Activated CD8-positive, alpha-beta memory T cell treated with anti-CD3 and anti-CD28 coated beads, Interleukin-2, amount 10 ng/mL, durations not matched to agents 7 days and 5 days (primary cell): ENCODE results near the gene FLT3. TPM values are rescaled to one million over a fixed set of nuclear protein-coding genes. Genes with fewer than 3 reads are reported as not detected.
"Not testable (repeated sequence)": the region's sequence is repeated elsewhere in the genome, so short reads cannot be mapped to it uniquely, and the experiment has no call there.

Source experiments
- ATAC-seq: fragments of 150-1000 bp; cut with Tn5 transposase; one replicate; pipeline ENCODE4 v1.10.0; 2021; ENCODE audit warnings: moderate library complexity
- CTCF ChIA-PET: fragments of 350-600 bp; sonication (Branson Sonifier 250); formaldehyde crosslinking; loops from one replicate; lab custom pipeline; 2021; ENCODE audit warnings: antibody characterized with exemption; lab: Charles Lee
- DNase-seq: peaks from one replicate; pipeline ENCODE4 v3.0.0-alpha.2; 2020
- H3K27ac Mint-ChIP-seq: one replicate; pipeline ENCODE4 v1.8.0; 2021; ENCODE audit warnings: mild to moderate bottlenecking, mixed read lengths
- H3K27me3 Mint-ChIP-seq: one replicate; pipeline ENCODE4 v1.8.0; 2021; ENCODE audit warnings: mixed read lengths
- H3K36me3 Mint-ChIP-seq: one replicate; pipeline ENCODE4 v1.8.0; 2021; ENCODE audit warnings: mild to moderate bottlenecking, mixed read lengths
- H3K4me1 Mint-ChIP-seq: one replicate; pipeline ENCODE4 v1.8.0; 2021; ENCODE audit warnings: mixed read lengths
- H3K4me3 Mint-ChIP-seq: one replicate; pipeline ENCODE4 v1.8.0; 2021; ENCODE audit warnings: mild to moderate bottlenecking, moderate library complexity, mixed read lengths
- H3K9me3 Mint-ChIP-seq: one replicate; pipeline ENCODE4 v1.8.0; 2022; ENCODE audit warnings: low read depth, mixed read lengths
- total RNA-seq, 2 experiments: library from RNA; stranded (reverse); gene quantifications; one replicate each; pipeline ENCODE4 v1.2.3, GENCODE V29; 2021

The FLT3 gene
- total RNA-seq, 2 experiments from 2014 or later = not detected

GRCh38 chr13:28047757-28048388 is 52.5 kb downstream of the FLT3 start:
- ATAC-seq (peak; percentile 55), DNase-seq (no peak)
- peaks cover 12% of the 10 kb centered on the region for H3K27me3 Mint-ChIP-seq
- no peak overlapping the region for H3K27ac Mint-ChIP-seq
- no peak overlapping the region for H3K4me3 Mint-ChIP-seq
- H3K4me1 Mint-ChIP-seq = peaks cover 11% of the 10 kb centered on the region
- peaks cover 2% of the 10 kb centered on the region for H3K9me3 Mint-ChIP-seq
- H3K36me3 Mint-ChIP-seq = peaks cover 2% of the 10 kb centered on the region
- CTCF ChIA-PET = no interaction called here

DNA sequence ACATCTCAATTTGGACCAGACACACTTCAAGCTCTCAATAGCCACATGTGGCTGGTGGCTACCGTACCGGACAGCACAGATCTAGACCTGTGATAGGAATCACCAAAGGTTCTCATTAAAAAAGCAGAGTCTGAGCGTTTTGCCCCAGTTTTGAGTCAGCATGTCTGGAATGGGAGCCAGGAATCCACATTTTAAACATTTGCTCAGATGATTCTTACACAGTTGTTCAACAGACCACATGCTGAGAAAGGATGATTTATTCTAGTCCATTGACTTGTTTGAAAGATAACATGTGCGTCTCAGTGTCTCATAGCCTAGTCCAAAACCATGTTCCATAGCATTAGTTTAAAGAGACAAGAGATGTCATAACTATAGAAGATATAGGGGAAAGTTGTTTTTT is 53.4 kb downstream of the FLT3 start:
- Mint-ChIP-seq H3K36me3 (peaks cover 2% of the 10 kb centered on the region), H3K27me3 (peaks cover 14% of the 10 kb centered on the region), H3K4me3 (no peak overlapping the region), H3K9me3 (peaks cover 2% of the 10 kb centered on the region), H3K27ac (no peak overlapping the region), H3K4me1 (peaks cover 11% of the 10 kb centered on the region)
- CTCF ChIA-PET = no interaction called here
- no peak for ATAC-seq
- no peak for DNase-seq

DNA sequence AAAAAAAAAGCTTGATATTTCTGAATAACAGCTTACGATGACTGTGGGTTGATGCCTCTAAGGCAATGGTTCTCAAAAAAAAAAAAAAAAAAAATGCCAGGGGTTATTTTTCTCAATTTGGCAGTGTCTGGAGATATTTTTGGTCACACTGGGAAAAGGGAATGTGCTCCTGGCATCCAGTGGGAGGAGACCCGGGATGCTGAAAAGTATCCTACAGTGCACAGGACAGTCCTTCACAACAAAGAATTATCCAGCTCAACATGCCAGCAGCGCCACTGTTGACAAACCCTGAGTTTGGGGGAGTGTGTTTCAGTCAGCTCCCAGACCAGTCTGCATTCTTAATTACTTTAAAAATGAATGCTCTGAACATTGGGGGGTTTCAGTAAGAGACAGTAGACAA is 54.5 kb downstream of the FLT3 start:
- ATAC-seq (no peak), DNase-seq (no peak)
- Mint-ChIP-seq H3K4me1 (peaks cover 11% of the 10 kb centered on the region), H3K36me3 (peaks cover 2% of the 10 kb centered on the region), H3K27ac (no peak overlapping the region), H3K27me3 (peaks cover 18% of the 10 kb centered on the region), H3K4me3 (no peak overlapping the region), H3K9me3 (peaks cover 2% of the 10 kb centered on the region)
- CTCF ChIA-PET = interaction anchor here (0.6 to 1.2 kb wide), 2 partner anchors 10 to 209 kb away, joined by 3 read pairs; no protein-coding TSS in a partner anchor

GRCh38 chr13:28044608-28045007 is 55.8 kb downstream of the FLT3 start:
- Mint-ChIP-seq H3K27me3 (peaks cover 18% of the 10 kb centered on the region), H3K27ac (no peak overlapping the region), H3K4me1 (peaks cover 11% of the 10 kb centered on the region), H3K9me3 (peaks cover 2% of the 10 kb centered on the region), H3K4me3 (no peak overlapping the region), H3K36me3 (peaks cover 2% of the 10 kb centered on the region)
- ATAC-seq = no peak
- CTCF ChIA-PET = interaction anchor here (0.6 kb wide), 1 partner anchor 541 kb away, joined by 3 read pairs; no protein-coding TSS in a partner anchor
- no peak for DNase-seq

DNA sequence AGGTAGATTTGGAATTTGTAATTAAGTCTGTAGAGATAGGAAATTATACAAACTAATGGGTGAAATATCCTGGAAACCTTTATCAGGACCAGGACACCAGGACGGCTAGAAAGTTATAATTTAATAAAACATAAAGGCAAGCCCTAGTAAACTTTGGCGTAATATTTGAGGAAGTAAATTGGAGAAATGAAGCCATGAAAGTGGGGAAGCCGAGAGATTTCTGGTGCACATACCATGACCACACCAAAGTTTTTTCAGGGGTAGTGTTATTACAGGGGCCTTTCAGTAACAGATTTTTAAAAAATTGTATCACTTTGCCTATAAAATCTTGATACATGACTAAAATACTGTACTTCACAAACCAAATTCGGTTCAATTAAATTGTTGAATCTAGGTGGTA is 57.2 kb downstream of the FLT3 start:
- CTCF ChIA-PET = no interaction called here
- Mint-ChIP-seq H3K4me3 (no peak overlapping the region), H3K27ac (no peak overlapping the region), H3K9me3 (peaks cover 2% of the 10 kb centered on the region), H3K27me3 (peaks cover 21% of the 10 kb centered on the region), H3K4me1 (peaks cover 8% of the 10 kb centered on the region), H3K36me3 (peaks cover 2% of the 10 kb centered on the region)
- no peak for DNase-seq
- ATAC-seq = no peak

- CTCF ChIA-PET = no interaction called here
- DNase-seq (no peak), ATAC-seq (no peak)
- H3K27ac Mint-ChIP-seq = no peak overlapping the region
- no peak overlapping the region for H3K4me3 Mint-ChIP-seq
- no peaks in the 10 kb centered on the region for H3K4me1 Mint-ChIP-seq
- no peaks in the 10 kb centered on the region for H3K36me3 Mint-ChIP-seq
- peaks cover 21% of the 10 kb centered on the region for H3K27me3 Mint-ChIP-seq
- H3K9me3 Mint-ChIP-seq = no peaks in the 10 kb centered on the region
Measured at GRCh38 chr13:28041501-28041900, 58.9 kb downstream of the FLT3 start.

- CTCF ChIA-PET = no interaction called here
- no peak for ATAC-seq
Measured at GRCh38 chr13:28041031-28041461, 59.3 kb downstream of the FLT3 start.

GRCh38 chr13:28037399-28037798 is 63.0 kb downstream of the FLT3 start:
- no peak overlapping the region for H3K4me3 Mint-ChIP-seq
- no peak for ATAC-seq
- H3K27ac Mint-ChIP-seq = no peak overlapping the region
- no peaks in the 10 kb centered on the region for H3K9me3 Mint-ChIP-seq
- CTCF ChIA-PET = no interaction called here
- H3K4me1 Mint-ChIP-seq = no peaks in the 10 kb centered on the region
- DNase-seq = no peak
- H3K27me3 Mint-ChIP-seq = peaks cover 17% of the 10 kb centered on the region
- H3K36me3 Mint-ChIP-seq = no peaks in the 10 kb centered on the region

More at GRCh38 chr13:28041031-28041461, 59.3 kb downstream of the FLT3 start:
- Mint-ChIP-seq H3K4me3 (no peak overlapping the region), H3K9me3 (no peaks in the 10 kb centered on the region), H3K27ac (no peak overlapping the region), H3K36me3 (no peaks in the 10 kb centered on the region), H3K4me1 (no peaks in the 10 kb centered on the region), H3K27me3 (peaks cover 21% of the 10 kb centered on the region)
- no peak for DNase-seq

- CTCF ChIA-PET = interaction anchor here (0.9 kb wide), 1 partner anchor 10 kb away, joined by 3 read pairs; no protein-coding TSS in a partner anchor
- Mint-ChIP-seq H3K4me1 (no peaks in the 10 kb centered on the region), H3K4me3 (no peak overlapping the region), H3K9me3 (no peaks in the 10 kb centered on the region), H3K36me3 (no peaks in the 10 kb centered on the region), H3K27me3 (peaks cover 19% of the 10 kb centered on the region), H3K27ac (no peak overlapping the region)
- DNase-seq (no peak), ATAC-seq (no peak)
Measured at GRCh38 chr13:28035146-28035782, 65.1 kb downstream of the FLT3 start.

DNA sequence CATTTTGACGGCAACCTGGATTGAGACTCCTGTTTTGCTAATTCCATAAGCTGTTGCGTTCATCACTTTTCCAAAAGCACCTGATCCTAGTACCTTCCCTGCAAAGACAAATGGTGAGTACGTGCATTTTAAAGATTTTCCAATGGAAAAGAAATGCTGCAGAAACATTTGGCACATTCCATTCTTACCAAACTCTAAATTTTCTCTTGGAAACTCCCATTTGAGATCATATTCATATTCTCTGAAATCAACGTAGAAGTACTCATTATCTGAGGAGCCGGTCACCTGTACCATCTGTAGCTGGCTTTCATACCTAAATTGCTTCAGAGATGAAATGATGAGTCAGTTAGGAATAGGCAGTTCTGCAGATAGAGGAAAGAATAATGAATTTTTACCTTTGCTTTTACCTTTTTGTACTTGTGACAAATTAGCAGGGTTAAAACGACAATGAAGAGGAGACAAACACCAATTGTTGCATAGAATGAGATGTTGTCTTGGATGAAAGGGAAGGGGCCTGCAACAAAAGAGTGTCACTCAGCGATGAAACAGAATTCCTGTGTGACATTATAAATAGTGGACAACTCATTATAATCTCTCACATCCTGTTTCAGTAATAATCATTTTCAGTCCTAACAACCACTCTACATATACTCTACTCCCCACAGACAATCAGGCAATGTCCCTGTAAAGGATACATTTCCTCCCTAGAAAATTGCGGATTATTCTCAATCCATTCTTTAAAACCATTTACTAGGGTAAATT is 66.3 kb downstream of the FLT3 start:
- no peaks in the 10 kb centered on the region for H3K36me3 Mint-ChIP-seq
- DNase-seq (no peak), ATAC-seq (no peak)
- no peaks in the 10 kb centered on the region for H3K4me1 Mint-ChIP-seq
- no peaks in the 10 kb centered on the region for H3K9me3 Mint-ChIP-seq
- CTCF ChIA-PET = no interaction called here
- H3K27me3 Mint-ChIP-seq = peaks cover 17% of the 10 kb centered on the region
- no peak overlapping the region for H3K27ac Mint-ChIP-seq
- H3K4me3 Mint-ChIP-seq = no peak overlapping the region

DNA sequence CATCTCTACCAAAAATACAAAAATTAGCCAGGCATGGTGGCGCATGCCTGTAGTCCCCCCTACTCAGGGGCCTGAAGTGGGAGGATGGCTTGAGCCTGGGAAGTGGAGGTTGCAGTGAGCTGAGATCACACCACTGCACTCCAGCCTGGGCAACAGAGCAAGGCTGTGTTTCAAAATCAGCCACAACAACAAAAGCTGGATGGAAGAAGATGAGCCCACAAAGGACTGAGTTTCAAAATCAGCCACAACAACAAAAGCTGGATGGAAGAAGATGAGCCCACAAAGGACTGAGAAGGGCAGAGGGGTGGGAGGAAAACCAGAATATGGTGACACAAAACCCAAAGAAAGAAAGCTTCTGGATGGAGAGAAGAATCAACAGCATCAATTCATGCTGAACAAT is 67.9 kb downstream of the FLT3 start:
- CTCF ChIA-PET, ATAC-seq, DNase-seq, H3K9me3 Mint-ChIP-seq, H3K4me1 Mint-ChIP-seq, H3K36me3 Mint-ChIP-seq, H3K27ac Mint-ChIP-seq, H3K4me3 Mint-ChIP-seq: not testable (repeated sequence)
- H3K27me3 Mint-ChIP-seq = peaks cover 18% of the 10 kb centered on the region

- no peak overlapping the region for H3K4me3 Mint-ChIP-seq
- CTCF ChIA-PET = no interaction called here
- ATAC-seq = no peak
- peaks cover 1% of the 10 kb centered on the region for H3K4me1 Mint-ChIP-seq
- H3K27ac Mint-ChIP-seq = no peak overlapping the region
- no peaks in the 10 kb centered on the region for H3K9me3 Mint-ChIP-seq
- DNase-seq = no peak
- peaks cover 21% of the 10 kb centered on the region for H3K27me3 Mint-ChIP-seq
- H3K36me3 Mint-ChIP-seq = no peaks in the 10 kb centered on the region
Measured at GRCh38 chr13:28031896-28032288, 68.5 kb downstream of the FLT3 start.

DNA sequence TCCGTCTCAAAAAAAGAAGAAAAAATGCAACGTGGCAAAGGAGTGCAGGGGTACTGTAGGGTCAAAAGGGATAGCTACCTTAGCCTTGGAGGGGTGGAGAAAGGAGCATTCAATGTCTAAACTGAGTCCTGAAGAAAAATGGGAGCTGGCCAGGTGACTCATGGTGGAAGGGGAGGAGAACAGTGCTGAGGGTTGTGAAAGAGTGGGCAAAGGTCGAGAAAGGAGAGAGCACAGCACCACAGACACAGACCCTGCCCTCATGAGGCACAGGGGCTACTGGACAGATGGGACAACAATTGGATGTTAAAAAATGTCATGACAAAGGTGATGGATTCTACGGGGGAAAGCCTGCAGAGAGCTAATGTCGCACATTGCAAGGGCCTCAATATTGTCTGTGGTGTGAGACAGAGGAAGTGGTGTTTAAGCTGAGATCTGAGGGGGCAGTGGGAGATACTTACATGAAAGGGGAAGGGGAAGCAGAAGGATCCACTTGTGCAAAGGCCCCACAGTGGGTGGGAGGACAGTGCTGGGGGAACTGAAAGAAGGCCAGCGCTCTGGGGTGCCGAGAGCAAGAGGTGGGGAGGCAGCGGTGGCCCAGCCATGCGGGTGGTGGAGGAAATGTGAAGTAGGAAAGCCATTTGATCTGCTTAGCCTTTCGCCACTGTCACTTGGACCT is 69.0 kb downstream of the FLT3 start:
- peaks cover 1% of the 10 kb centered on the region for H3K4me1 Mint-ChIP-seq
- no peak for ATAC-seq
- no peak overlapping the region for H3K4me3 Mint-ChIP-seq
- peaks cover 23% of the 10 kb centered on the region for H3K27me3 Mint-ChIP-seq
- DNase-seq = no peak
- H3K36me3 Mint-ChIP-seq = no peaks in the 10 kb centered on the region
- H3K27ac Mint-ChIP-seq = no peak overlapping the region
- H3K9me3 Mint-ChIP-seq = no peaks in the 10 kb centered on the region
- CTCF ChIA-PET = no interaction called here
